GM19099 (cell line): ENCODE measurements around the gene RBM8A.

Source experiments
- POLR2A ChIP-seq: IDR thresholded peaks from 3 replicates; pipeline ENCODE4 v1.6.1; 2011; ENCODE audit warnings: low read depth; ENCODE audit not compliant: insufficient read length; ENCODE audit errors: extremely low read depth

Gene RBM8A

GRCh38 chr1:145960468-145961108 is 33.3 kb upstream of the RBM8A start:
- peak; percentile 48 for TF ChIP-seq POLR2A

GRCh38 chr1:145959957-145960467 is 32.7 kb upstream of the RBM8A start:
- no peak for TF ChIP-seq POLR2A

GRCh38 chr1:145959333-145959732 is 32.0 kb upstream of the RBM8A start:
- TF ChIP-seq POLR2A: no peak

GRCh38 chr1:145958734-145959133 is 31.4 kb upstream of the RBM8A start:
- no peak for TF ChIP-seq POLR2A

GRCh38 chr1:145957443-145958319 is 30.4 kb upstream of the RBM8A start, which contains the start of gene LIX1L:
LIX1L (minus strand) TSS chr1:145958017; CDS start chr1:145957927, 90 bp downstream.
- TF ChIP-seq POLR2A: peak; percentile 78

GRCh38 chr1:145956781-145957442 is 29.6 kb upstream of the RBM8A start:
- TF ChIP-seq POLR2A: no peak

GRCh38 chr1:145956361-145956760 is 29.1 kb upstream of the RBM8A start:
- TF ChIP-seq POLR2A: no peak

GRCh38 chr1:145955436-145955835 is 28.2 kb upstream of the RBM8A start:
- no peak for TF ChIP-seq POLR2A

- no peak for TF ChIP-seq POLR2A
Observed at GRCh38 chr1:145953861-145954260, 26.6 kb upstream of the RBM8A start.

GRCh38 chr1:145952903-145953302 is 25.6 kb upstream of the RBM8A start:
- TF ChIP-seq POLR2A: no peak

GRCh38 chr1:145951526-145951925 is 24.2 kb upstream of the RBM8A start:
- TF ChIP-seq POLR2A: no peak

- no peak for TF ChIP-seq POLR2A
Observed at GRCh38 chr1:145949219-145949618, 21.9 kb upstream of the RBM8A start.

GRCh38 chr1:145947551-145947950 is 20.3 kb upstream of the RBM8A start:
- TF ChIP-seq POLR2A: no peak

GRCh38 chr1:145946477-145946986 is 19.2 kb upstream of the RBM8A start:
- no peak for TF ChIP-seq POLR2A

- no peak for TF ChIP-seq POLR2A
Observed at GRCh38 chr1:145944532-145944931, 17.2 kb upstream of the RBM8A start.

- TF ChIP-seq POLR2A: no peak
Observed at GRCh38 chr1:145942871-145943270, 15.6 kb upstream of the RBM8A start.

- TF ChIP-seq POLR2A: no peak
Observed at GRCh38 chr1:145942405-145942804, 15.1 kb upstream of the RBM8A start.
